ENCODE measurements around the gene TMEM109. TPM values are rescaled to one million over a fixed set of nuclear protein-coding genes. Genes with fewer than 3 reads are reported as not detected.

Gene TMEM109
- total RNA-seq, 1 donor from 2014 or later = 138 TPM

DNA sequence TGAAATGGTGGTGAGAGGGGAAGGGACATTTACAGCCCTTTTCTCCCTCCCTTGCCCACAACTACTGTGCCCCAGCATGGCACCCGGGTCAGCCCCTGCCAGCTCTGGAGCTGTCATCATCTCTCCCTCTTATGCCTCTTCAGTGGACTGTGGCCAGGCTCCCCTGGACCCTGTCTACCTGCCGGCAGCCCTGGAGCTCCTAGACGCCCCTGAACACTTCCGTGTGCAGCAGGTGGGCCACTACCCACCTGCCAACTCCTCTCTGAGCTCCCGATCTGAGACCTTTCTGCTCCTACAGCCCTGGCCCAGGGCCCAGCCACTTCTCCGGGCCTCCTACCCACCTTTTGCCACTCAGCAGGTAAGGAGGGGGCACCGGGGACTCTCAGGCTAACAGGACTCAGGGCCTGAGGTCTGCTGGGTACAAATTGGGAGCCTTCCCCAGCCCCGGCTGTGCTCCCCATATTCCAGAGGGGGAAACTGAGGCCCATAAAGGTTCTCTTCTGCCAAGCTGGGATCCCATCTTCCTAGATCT is 13.2 kb downstream of the TMEM109 start:
- no peak overlapping the region for H3K4me3 Mint-ChIP-seq
- H3K4me1 Mint-ChIP-seq (ENCODE audit: low read depth) = peaks cover 6% of the 10 kb centered on the region
- no peak overlapping the region for H3K27ac Mint-ChIP-seq
- peaks cover 9% of the 10 kb centered on the region for H3K36me3 Mint-ChIP-seq (ENCODE audit: low read depth)
- no peaks in the 10 kb centered on the region for H3K9me3 Mint-ChIP-seq
- DNase-seq (ENCODE audit: low spot score) = no peak
- H3K27me3 Mint-ChIP-seq (ENCODE audit: insufficient read depth) = peaks cover 23% of the 10 kb centered on the region
- intact Hi-C loops (cut with micrococcal nuclease) = no loop called here

DNA sequence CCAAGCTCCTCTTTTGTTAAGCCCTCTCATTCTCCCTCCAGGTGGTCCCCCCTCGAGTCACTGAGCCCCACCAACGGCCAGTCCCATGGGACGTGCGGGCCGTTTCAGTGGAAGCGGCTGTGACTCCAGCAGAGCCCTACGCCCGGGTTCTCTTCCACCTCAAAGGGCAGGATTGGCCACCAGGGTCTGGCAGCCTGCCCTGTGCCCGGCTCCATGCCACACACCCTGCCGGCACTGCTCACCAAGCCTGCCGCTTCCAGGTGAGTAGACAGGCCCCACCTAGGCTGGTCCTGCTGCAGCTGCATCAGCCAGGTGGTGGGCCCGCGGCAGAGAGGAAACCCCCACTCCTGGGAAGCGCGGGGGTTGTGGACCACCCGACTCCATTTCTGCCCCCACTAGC is 13.6 kb downstream of the TMEM109 start:
- no peak for DNase-seq (ENCODE audit: low spot score)
- no peak overlapping the region for H3K27ac Mint-ChIP-seq
- peaks cover 6% of the 10 kb centered on the region for H3K4me1 Mint-ChIP-seq (ENCODE audit: low read depth)
- H3K9me3 Mint-ChIP-seq = no peaks in the 10 kb centered on the region
- intact Hi-C loops (cut with micrococcal nuclease) = no loop called here
- peaks cover 4% of the 10 kb centered on the region for H3K36me3 Mint-ChIP-seq (ENCODE audit: low read depth)
- no peak overlapping the region for H3K4me3 Mint-ChIP-seq
- H3K27me3 Mint-ChIP-seq (ENCODE audit: insufficient read depth) = peaks cover 26% of the 10 kb centered on the region

DNA sequence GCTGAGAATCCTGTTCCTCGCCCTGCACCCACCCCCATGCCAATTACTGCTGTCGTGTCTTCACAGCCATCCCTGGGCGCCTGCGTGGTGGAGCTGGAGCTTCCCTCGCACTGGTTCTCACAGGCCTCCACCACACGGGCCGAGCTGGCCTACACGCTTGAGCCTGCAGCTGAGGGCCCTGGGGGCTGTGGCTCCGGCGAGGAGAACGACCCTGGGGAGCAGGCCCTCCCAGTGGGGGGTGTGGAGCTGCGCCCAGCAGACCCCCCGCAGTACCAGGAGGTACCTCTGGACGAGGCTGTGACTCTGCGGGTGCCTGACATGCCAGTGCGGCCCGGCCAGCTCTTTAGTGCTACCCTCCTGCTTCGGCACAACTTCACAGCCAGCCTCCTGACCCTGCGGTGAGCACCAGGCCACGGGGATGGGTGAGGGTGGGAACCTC is 14.6 kb downstream of the TMEM109 start:
- no peaks in the 10 kb centered on the region for H3K9me3 Mint-ChIP-seq
- no peak overlapping the region for H3K27ac Mint-ChIP-seq
- intact Hi-C loops (cut with micrococcal nuclease) = no loop called here
- peaks cover 26% of the 10 kb centered on the region for H3K27me3 Mint-ChIP-seq (ENCODE audit: insufficient read depth)
- H3K36me3 Mint-ChIP-seq (ENCODE audit: low read depth) = peaks cover under 1% of the 10 kb centered on the region
- H3K4me3 Mint-ChIP-seq = no peak overlapping the region
- peaks cover 6% of the 10 kb centered on the region for H3K4me1 Mint-ChIP-seq (ENCODE audit: low read depth)
- no peak for DNase-seq (ENCODE audit: low spot score)

DNA sequence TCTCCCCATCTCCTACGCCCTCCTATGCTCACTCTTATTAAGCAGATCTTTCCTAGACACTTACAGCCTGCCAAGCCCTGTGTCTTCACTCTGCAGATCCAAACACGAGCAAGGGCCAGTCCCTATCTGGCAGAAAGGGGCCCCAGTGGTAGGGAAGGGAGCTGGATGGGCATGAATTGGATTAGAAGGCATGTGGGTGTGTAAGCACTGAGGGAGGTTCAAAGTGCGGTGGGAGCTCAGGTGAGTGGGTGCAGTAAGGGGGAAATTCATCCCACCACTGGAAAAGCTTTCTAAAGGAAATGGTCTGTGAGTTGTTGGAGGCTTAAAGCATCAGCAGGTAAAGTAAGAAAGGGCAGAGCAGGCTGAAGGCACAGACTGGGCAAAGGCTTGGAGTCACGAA is 15.8 kb downstream of the TMEM109 start:
- no peaks in the 10 kb centered on the region for H3K9me3 Mint-ChIP-seq
- H3K4me3 Mint-ChIP-seq = no peak overlapping the region
- no peak for DNase-seq (ENCODE audit: low spot score)
- no peak overlapping the region for H3K27ac Mint-ChIP-seq
- H3K4me1 Mint-ChIP-seq (ENCODE audit: low read depth) = peaks cover 6% of the 10 kb centered on the region
- peaks cover 26% of the 10 kb centered on the region for H3K27me3 Mint-ChIP-seq (ENCODE audit: insufficient read depth)
- intact Hi-C loops (cut with micrococcal nuclease) = no loop called here
- no peaks in the 10 kb centered on the region for H3K36me3 Mint-ChIP-seq (ENCODE audit: low read depth)

DNA sequence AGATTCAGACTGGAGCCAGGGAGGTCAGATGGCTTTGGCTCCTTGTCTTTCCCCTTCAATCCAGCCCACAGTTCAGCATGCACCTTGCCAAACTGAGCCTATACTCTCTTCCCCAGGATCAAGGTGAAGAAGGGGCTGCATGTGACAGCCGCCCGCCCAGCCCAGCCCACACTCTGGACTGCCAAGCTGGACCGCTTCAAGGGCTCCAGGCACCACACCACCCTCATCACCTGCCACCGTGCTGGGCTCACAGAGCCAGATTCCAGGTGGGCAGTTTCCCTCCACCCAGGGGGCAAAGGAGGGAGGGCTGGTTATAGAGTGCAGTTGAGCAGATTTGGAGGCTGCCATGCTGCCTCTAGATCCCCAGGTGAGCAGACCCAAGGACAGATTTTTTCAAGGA is 16.4 kb downstream of the TMEM109 start:
- Mint-ChIP-seq H3K9me3 (no peaks in the 10 kb centered on the region), H3K4me1 (ENCODE audit: low read depth) (peaks cover under 1% of the 10 kb centered on the region), H3K27ac (no peak overlapping the region), H3K27me3 (ENCODE audit: insufficient read depth) (peaks cover 20% of the 10 kb centered on the region), H3K36me3 (ENCODE audit: low read depth) (no peaks in the 10 kb centered on the region), H3K4me3 (no peak overlapping the region)
- intact Hi-C loops (cut with micrococcal nuclease) = no loop called here
- DNase-seq (ENCODE audit: low spot score) = no peak

DNA sequence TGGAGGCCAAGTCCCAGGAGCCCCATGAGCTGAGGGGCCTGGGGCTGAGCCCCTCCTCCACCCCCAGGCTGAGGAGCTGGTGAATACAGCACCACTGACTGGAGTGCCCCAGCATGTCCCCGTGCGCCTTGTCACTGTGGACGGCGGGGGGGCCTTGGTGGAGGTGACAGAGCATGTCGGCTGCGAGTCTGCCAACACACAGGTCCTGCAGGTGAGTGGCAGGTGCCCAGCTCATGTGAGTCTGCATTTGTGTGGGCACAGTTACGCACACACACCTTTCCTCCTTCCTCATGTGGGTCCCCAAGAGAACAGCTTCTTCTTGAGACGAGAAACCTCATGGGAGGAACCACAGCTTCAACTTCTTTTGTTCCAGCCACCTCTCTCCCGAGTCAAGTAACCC is 18.0 kb downstream of the TMEM109 start:
- intact Hi-C loops (cut with micrococcal nuclease) = no loop called here
- Mint-ChIP-seq H3K27me3 (ENCODE audit: insufficient read depth) (peaks cover 10% of the 10 kb centered on the region), H3K36me3 (ENCODE audit: low read depth) (no peaks in the 10 kb centered on the region)

DNA sequence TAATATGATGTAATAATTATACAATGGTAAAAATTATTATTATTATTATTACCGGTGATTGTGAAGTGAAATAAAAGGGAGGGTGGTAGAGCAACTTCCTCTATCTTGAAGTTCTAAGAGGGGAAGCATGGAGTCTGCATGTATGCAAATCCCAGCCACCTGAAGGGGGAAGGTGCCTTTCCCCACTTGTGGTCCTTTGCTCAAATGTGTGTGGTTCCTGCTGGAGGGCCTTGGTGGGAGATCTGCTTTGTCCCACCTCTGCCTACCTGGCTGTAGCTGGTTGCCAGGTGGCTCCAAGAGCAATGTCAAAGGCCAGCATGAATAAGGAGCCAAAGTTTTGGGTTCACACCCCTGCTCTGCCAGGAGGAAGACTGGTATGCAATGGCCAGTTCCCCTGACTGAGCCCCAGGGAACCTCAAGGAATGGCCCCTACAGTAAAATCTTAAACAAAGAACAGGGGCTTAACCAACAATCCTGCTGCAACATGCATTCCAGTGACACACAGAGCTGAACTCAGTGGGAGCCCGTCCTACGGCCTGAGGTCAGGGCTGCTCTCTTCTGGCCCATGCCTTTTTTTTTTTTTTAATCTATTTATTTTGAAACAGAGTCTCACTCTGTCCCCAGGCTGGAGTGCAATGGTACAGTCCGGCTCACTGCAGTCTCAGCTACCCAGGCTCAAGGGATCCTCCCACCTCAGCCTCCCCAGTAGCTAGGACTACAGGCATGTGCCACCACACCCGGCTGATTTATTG is 18.8 kb downstream of the TMEM109 start:
- H3K27me3 Mint-ChIP-seq (ENCODE audit: insufficient read depth) = peaks cover 7% of the 10 kb centered on the region
- intact Hi-C loops (cut with micrococcal nuclease) = no loop called here
- H3K4me3 Mint-ChIP-seq = no peak overlapping the region
- H3K9me3 Mint-ChIP-seq = no peaks in the 10 kb centered on the region
- H3K36me3 Mint-ChIP-seq (ENCODE audit: low read depth) = no peaks in the 10 kb centered on the region
- no peak for DNase-seq (ENCODE audit: low spot score)
- H3K27ac Mint-ChIP-seq = no peak overlapping the region
- no peaks in the 10 kb centered on the region for H3K4me1 Mint-ChIP-seq (ENCODE audit: low read depth)

More for the DNA sequence above, 18.0 kb downstream of the TMEM109 start:
- no peak for DNase-seq (ENCODE audit: low spot score)
- no peak overlapping the region for H3K27ac Mint-ChIP-seq
- H3K4me3 Mint-ChIP-seq = no peak overlapping the region
- no peaks in the 10 kb centered on the region for H3K4me1 Mint-ChIP-seq (ENCODE audit: low read depth)
- no peaks in the 10 kb centered on the region for H3K9me3 Mint-ChIP-seq

DNA sequence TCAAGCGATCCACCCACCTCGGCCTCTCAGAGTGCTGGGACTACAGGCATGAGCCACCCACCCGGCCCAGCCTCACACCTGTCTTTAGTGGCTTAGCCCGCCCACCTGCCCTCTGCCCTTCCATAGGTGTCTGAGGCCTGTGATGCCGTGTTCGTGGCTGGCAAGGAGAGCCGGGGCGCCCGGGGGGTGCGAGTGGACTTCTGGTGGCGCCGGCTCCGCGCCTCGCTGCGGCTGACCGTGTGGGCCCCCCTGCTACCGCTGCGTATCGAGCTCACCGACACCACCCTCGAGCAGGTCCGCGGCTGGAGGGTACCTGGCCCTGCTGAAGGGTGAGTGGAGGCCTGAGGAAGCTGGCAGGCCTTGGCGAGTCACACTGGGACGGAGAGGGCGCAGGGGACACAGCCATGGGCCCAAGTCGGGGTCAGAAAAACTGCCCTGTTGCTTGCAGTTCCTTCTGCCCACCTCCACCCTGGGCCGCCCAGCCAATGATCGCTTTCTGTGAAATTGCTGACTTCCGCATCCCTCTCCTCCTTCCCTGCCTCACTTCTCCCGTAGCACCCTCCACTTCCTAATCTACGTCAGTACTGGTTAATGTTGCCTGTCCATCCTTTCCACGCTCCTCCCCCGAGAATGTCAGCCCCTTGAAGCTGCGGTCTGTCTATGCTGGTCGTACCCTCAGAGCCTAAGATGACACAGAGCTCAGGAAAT is 19.6 kb downstream of the TMEM109 start:
- Mint-ChIP-seq H3K27me3 (ENCODE audit: insufficient read depth) (peaks cover 7% of the 10 kb centered on the region), H3K36me3 (ENCODE audit: low read depth) (no peaks in the 10 kb centered on the region), H3K4me3 (no peak overlapping the region), H3K27ac (no peak overlapping the region), H3K9me3 (no peaks in the 10 kb centered on the region), H3K4me1 (ENCODE audit: low read depth) (no peaks in the 10 kb centered on the region)
- no peak for DNase-seq (ENCODE audit: low spot score)
- intact Hi-C loops (cut with micrococcal nuclease) = no loop called here

DNA sequence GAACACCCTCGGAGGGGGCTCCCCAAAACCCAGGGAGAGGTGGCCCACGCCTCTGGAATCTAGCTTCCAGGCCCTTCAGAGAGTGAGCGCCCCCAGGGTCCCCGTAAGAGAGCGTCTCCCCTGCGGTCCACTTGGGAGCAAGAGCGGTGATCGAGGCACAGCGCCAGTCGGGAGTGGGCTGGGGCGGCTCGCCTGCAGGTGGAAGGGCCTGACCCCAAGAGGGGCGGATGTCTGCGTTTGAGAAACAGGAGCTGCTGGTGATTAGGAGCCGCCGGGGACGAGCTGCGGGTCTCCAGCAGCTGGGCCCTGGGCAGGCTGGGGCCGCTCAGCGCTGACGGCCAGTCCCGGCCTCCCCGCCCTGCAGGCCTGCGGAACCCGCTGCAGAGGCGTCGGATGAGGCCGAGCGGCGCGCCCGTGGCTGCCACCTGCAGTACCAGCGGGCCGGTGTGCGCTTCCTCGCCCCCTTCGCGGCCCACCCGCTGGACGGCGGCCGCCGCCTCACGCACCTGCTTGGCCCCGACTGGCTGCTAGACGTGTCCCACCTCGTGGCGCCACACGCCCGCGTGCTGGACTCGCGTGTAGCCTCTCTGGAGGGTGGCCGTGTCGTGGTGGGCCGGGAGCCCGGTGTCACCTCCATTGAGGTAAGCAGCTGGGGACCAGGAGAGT is 20.3 kb downstream of the TMEM109 start:
- Mint-ChIP-seq H3K36me3 (ENCODE audit: low read depth) (no peaks in the 10 kb centered on the region), H3K27me3 (ENCODE audit: insufficient read depth) (peaks cover 7% of the 10 kb centered on the region), H3K4me1 (ENCODE audit: low read depth) (no peaks in the 10 kb centered on the region), H3K9me3 (no peaks in the 10 kb centered on the region), H3K4me3 (no peak overlapping the region), H3K27ac (no peak overlapping the region)
- DNase-seq (ENCODE audit: low spot score) = no peak
- intact Hi-C loops (cut with micrococcal nuclease) = no loop called here

DNA sequence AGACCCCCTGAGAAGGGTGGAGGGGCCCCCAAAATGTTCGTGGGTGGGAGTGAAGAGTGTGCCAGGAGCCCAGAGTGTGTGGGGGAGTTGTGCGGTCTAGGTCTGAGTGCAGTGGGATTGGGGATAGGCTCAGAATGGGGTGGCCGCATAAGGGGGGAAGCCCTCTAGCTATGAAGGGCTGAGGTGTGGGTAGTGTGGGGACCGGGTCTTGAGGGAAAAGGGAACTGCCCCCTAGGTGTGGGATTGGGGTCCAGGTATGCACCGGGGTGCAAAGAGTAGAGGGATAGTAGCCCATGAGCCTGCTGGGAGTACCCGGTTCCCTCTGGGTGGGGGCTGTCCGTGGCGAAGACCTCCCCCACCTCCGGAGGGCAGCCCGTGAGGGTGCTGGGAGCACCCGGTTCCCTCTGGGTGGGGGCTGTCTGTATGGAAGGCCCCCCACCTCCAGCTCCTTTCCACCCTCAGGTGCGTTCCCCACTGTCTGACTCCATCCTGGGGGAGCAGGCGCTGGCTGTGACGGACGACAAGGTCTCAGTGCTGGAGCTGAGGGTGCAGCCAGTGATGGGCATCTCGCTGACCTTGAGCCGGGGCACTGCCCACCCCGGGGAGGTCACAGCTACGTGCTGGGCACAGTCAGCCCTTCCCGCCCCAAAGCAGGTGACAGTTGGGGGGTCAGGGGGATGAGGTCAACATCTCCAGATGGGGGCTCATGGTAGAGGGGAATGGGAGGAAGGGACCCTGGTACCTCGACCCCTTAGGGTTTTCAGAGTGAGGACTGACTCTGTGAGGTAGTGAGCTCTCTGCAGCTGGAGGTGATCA is 21.0 kb downstream of the TMEM109 start:
- H3K4me3 Mint-ChIP-seq = no peak overlapping the region
- H3K9me3 Mint-ChIP-seq = no peaks in the 10 kb centered on the region
- H3K27ac Mint-ChIP-seq = no peak overlapping the region
- H3K4me1 Mint-ChIP-seq (ENCODE audit: low read depth) = peaks cover 2% of the 10 kb centered on the region
- H3K27me3 Mint-ChIP-seq (ENCODE audit: insufficient read depth) = peaks cover 5% of the 10 kb centered on the region
- H3K36me3 Mint-ChIP-seq (ENCODE audit: low read depth) = no peaks in the 10 kb centered on the region
- DNase-seq (ENCODE audit: low spot score) = no peak
- intact Hi-C loops (cut with micrococcal nuclease) = no loop called here

DNA sequence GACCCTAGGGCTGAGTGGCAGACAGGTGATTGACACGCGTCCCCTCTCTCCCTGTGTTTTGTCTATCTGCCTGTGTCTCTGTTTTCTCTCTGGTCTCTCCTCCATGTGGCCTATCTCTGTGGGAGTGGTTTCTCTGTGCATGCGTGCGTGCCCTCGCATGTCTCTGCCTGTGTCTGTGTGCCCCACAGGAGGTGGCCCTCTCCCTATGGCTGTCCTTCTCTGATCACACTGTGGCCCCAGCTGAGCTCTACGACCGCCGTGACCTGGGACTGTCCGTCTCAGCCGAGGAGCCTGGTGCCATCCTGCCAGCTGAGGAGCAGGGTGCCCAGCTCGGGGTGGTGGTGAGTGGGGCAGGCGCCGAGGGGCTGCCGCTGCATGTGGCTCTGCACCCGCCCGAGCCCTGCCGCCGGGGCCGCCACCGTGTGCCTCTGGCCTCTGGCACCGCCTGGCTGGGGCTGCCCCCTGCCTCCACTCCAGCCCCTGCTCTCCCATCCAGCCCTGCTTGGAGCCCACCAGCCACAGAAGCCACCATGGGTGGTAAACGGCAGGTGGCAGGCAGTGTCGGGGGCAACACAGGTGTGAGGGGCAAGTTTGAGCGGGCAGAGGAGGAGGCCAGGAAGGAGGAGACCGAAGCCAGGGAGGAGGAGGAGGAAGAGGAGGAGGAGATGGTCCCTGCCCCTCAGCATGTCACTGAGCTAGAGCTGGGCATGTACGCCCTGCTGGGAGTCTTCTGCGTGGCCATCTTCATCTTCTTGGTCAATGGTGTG is 21.9 kb downstream of the TMEM109 start:
- H3K27me3 Mint-ChIP-seq (ENCODE audit: insufficient read depth) = peaks cover 6% of the 10 kb centered on the region
- no peaks in the 10 kb centered on the region for H3K9me3 Mint-ChIP-seq
- DNase-seq (ENCODE audit: low spot score) = no peak
- H3K36me3 Mint-ChIP-seq (ENCODE audit: low read depth) = no peaks in the 10 kb centered on the region
- no peak overlapping the region for H3K27ac Mint-ChIP-seq
- H3K4me3 Mint-ChIP-seq = no peak overlapping the region
- H3K4me1 Mint-ChIP-seq (ENCODE audit: low read depth) = peaks cover 7% of the 10 kb centered on the region
- intact Hi-C loops (cut with micrococcal nuclease) = no loop called here
